22Rv1 (cell line): Measurements from ENCODE around the gene ZSCAN26.

Experiments used
- ZFX ChIP-seq: fragments of 450-650 bp; IDR thresholded peaks from 2 replicates; pipeline ENCODE4 v1.6.1; 2017; ENCODE audit warnings: antibody characterized with exemption, borderline replicate concordance
- TF ChIP-seq, protein P1 (sequence below): fragments of 450-650 bp; IDR thresholded peaks from 2 replicates; pipeline ENCODE4 v1.5.1; 2017; ENCODE audit warnings: mild to moderate bottlenecking

GRCh38 chr6:28251661-28252008 lies 15.3 kb upstream of the ZSCAN26 start:
- TF ChIP-seq, protein P1, sequence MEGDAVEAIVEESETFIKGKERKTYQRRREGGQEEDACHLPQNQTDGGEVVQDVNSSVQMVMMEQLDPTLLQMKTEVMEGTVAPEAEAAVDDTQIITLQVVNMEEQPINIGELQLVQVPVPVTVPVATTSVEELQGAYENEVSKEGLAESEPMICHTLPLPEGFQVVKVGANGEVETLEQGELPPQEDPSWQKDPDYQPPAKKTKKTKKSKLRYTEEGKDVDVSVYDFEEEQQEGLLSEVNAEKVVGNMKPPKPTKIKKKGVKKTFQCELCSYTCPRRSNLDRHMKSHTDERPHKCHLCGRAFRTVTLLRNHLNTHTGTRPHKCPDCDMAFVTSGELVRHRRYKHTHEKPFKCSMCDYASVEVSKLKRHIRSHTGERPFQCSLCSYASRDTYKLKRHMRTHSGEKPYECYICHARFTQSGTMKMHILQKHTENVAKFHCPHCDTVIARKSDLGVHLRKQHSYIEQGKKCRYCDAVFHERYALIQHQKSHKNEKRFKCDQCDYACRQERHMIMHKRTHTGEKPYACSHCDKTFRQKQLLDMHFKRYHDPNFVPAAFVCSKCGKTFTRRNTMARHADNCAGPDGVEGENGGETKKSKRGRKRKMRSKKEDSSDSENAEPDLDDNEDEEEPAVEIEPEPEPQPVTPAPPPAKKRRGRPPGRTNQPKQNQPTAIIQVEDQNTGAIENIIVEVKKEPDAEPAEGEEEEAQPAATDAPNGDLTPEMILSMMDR = no peak
- TF ChIP-seq ZFX = no peak
